Keratinocyte (primary cell): ENCODE measurements around the gene TNPO1.

ENCODE experiments used
- EZH2 ChIP-seq: IDR thresholded peaks from one replicate; pipeline ENCODE4 v1.6.1; 2012; ENCODE audit warnings: inconsistent platforms, mild to moderate bottlenecking, low read length, moderate library complexity
- TF ChIP-seq, protein P1 (sequence below), 3 experiments: IDR thresholded peaks in 1 of 3; conservative IDR thresholded peaks in 1 of 3; optimal IDR thresholded peaks in 1 of 3; 2 replicates in 2 of 3; 3 replicates in 1 of 3; pipeline versions ENCODE3 to v1.5.1; 2011; ENCODE audit warnings: low read length in 3 of 3, mild to moderate bottlenecking in 3 of 3, moderate library complexity in 2 of 3, control low read depth in 1 of 3, inconsistent platforms in 1 of 3; ENCODE audit not compliant: insufficient read depth in 2 of 3; ENCODE audit errors: extremely low read depth in 1 of 3

DNA sequence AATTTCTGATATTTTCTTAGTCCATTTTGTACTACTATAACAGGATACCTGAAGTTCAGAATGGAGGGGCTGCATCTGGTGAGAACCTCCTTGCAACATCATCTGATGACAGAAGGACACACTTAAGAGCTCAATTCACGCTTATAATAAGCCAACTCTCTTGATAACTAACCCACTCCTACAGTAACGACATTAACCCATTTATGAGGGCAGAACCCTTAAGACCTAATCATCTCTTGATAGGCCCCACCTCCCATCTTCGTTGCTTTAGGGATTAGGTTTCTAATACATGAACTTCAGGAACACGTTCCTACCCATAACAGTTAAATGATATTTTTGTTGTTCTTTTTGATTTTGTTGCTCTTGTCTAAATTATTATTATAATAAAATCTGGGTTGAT is 69.4 kb downstream of the TNPO1 start:
- TF ChIP-seq, protein P1, sequence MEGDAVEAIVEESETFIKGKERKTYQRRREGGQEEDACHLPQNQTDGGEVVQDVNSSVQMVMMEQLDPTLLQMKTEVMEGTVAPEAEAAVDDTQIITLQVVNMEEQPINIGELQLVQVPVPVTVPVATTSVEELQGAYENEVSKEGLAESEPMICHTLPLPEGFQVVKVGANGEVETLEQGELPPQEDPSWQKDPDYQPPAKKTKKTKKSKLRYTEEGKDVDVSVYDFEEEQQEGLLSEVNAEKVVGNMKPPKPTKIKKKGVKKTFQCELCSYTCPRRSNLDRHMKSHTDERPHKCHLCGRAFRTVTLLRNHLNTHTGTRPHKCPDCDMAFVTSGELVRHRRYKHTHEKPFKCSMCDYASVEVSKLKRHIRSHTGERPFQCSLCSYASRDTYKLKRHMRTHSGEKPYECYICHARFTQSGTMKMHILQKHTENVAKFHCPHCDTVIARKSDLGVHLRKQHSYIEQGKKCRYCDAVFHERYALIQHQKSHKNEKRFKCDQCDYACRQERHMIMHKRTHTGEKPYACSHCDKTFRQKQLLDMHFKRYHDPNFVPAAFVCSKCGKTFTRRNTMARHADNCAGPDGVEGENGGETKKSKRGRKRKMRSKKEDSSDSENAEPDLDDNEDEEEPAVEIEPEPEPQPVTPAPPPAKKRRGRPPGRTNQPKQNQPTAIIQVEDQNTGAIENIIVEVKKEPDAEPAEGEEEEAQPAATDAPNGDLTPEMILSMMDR (optimal IDR thresholded peaks at IDR 0.05 in 1 of 3, IDR thresholded peaks at IDR 0.05 in 1 of 3, conservative IDR thresholded peaks at IDR 0.05 in 1 of 3; ENCODE audit: extremely low read depth in 1 of 3, insufficient read depth in 2 of 3, low read length in 3 of 3), result no peak
- TF ChIP-seq EZH2, result no peak
